ENCODE data around the gene SNX24. TPM values are rescaled to one million over a fixed set of nuclear protein-coding genes. Genes with fewer than 3 reads are reported as not detected.

SNX24 gene, protein sequence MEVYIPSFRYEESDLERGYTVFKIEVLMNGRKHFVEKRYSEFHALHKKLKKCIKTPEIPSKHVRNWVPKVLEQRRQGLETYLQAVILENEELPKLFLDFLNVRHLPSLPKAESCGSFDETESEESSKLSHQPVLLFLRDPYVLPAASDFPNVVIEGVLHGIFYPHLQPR
- total RNA-seq: 19.2 and 21.1 TPM in 2 replicates

DNA sequence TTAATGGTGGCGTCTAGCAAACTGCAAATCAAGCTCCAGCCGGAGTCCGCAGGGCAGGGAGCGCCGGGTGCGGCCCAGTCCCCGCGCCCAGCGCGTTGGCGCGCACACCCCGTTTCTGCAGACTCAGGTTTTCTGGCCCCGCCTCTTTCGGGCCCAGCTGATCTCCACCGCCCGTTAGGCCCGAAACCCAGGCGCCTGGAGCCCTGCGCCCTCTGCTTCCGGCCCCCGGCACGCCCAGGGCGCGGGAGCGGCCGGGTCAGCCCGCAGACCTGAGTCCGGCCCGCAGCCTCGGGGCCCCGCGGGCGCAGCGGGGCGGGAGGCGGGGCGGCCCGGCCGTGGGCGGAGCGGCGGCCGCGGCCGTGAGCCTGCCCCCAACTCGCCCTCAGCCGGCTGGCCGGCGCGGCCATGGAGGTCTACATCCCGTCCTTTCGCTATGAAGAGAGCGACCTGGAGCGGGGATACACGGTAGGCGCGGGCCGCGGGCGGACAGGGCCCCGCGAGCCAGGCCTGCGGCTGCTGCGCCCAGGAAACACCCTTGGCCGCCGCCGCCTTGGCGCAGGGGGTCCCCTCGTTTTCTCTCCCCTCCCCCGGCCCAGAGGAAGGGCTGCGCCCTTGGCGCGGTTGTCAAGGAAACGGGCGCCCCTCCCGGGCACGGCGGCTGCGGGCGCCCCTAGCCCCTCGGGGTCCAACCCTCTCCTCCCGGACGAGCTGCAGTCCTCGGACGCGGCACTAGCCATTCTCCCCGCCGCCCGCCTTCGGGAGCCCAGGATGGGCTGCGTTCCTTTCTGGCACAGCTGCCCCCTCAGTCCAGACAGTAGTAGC lies at the start of gene SNX24:
TSS of gene SNX24 (plus strand) at position 385 of the 822 bp plus-strand sequence. CDS start at position 406, 21 bp downstream.

DNA sequence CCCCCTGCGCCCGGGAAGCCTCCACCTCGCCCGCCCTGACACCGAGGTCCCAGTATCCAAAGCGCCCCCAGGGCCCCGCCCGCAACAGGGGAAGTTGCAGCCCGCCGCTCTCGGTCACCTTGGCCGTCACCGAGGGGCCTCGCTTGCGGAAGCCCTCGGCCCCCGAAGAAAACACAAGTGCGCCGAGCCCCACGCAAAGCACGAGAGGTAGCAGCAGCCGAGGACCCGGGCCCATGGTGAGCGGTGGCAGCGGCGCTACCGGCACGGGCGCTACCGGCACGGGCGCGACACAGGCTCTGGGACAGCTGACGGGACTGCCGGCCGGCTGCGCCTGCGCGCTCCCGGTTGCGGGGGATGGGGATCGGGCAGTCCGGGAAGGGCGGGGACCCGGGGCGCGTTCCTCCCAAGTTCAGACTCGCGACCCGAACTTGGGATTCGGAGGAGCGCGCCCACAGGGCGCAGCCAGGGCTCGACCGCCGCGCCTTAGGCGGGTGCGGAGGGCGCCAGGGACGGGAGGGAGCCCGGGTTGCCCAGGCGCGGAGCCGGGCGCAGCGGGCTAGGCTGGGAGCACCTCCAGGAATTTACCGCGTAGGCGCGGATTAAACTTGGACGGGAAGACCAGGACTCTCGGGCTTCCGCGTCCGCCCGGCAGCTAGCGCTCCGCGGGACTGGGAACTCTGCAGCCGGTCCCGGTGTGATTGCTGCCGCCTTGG lies 191.1 kb downstream of the SNX24 start, which contains the start of gene PPIC:
TSS of gene PPIC (minus strand) at position 335 of the 713 bp plus-strand sequence. CDS start at position 235, 100 bp downstream.

Other genes with a start within 250 kb of the SNX24 start
- gene SNX2, start 70.5 kb upstream of the SNX24 start, total RNA-seq: 63.9 and 74.1 TPM in 2 replicates
- 59.9 and 100 TPM in 2 replicates for gene PPIC, start 191.1 kb downstream of the SNX24 start, total RNA-seq
- gene PRDM6, start 243.6 kb downstream of the SNX24 start, total RNA-seq: 1.2 and 2.1 TPM in 2 replicates